Inferior parietal cortex (tissue), 1 donor: ENCODE measurements around the gene CASR.

Experiments
- DNase-seq: peaks from one replicate; pipeline ENCODE4 v3.0.0-alpha.2; 2016; ENCODE audit errors: extremely low spot score

The CASR gene

GRCh38 chr3:122305818-122306621 is 122.6 kb downstream of the CASR start:
- no peak for DNase-seq

- no peak for DNase-seq
Observed at GRCh38 chr3:122306622-122306953, 123.1 kb downstream of the CASR start.

- DNase-seq = no peak
Observed at GRCh38 chr3:122307094-122307687, 123.7 kb downstream of the CASR start.

DNA sequence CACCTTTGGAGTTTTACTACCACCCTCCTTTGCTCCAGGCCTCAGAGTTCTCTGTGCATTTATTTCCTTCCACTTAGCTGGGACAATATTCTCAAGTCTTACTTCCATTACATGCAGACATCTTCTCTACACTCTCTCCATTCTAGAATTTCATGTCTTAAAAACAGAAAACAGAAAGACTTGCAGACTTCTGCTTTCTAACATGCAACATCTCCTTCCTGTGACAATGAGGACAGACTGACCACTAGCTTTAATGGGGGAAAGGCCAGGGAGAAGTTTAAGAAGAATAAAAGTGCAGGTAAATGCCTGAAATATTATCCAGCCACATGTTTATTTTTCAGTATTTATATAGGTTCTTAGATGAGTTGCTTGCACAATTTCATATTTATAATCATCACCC is 124.5 kb downstream of the CASR start:
- DNase-seq = no peak

GRCh38 chr3:122310361-122310760 is 126.9 kb downstream of the CASR start:
- no peak for DNase-seq

DNA sequence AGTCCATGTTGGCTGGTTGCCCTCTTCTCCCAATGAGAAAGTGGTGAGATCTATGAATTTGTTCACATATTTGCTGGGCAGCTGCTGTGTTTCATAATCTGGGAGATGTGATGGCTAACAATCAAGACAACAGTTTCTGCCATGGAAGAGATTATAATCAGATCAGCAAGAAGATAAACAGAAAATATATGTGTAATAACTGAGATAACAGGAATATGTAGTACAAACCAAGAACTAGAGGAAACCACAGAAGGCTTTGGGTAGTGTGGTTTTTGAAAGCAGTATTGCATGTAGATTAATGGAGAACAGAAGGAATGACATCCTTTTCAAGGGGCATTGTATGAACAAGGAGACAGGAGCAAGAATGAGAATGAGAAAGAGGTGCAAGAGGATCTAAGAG is 129.4 kb downstream of the CASR start:
- no peak for DNase-seq

DNA sequence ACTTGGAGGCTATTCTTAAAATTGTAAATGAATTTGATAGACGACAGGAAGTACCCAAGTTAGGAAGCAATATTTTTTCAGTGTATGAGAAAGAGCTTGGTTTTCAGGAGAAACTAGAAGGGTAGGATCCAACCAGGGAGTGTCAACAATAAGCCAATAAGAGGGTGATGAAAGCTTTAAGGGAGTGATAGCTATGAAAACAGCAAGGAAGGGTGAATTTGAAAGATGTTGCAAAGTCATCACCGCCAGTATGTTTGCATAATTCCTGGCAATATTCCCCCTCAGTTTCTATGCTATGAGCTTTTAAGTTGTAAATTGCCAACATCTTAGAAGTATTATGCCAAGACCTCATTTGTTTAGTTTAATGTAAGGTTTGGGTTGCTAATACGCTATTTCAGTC is 129.8 kb downstream of the CASR start:
- no peak for DNase-seq

DNA sequence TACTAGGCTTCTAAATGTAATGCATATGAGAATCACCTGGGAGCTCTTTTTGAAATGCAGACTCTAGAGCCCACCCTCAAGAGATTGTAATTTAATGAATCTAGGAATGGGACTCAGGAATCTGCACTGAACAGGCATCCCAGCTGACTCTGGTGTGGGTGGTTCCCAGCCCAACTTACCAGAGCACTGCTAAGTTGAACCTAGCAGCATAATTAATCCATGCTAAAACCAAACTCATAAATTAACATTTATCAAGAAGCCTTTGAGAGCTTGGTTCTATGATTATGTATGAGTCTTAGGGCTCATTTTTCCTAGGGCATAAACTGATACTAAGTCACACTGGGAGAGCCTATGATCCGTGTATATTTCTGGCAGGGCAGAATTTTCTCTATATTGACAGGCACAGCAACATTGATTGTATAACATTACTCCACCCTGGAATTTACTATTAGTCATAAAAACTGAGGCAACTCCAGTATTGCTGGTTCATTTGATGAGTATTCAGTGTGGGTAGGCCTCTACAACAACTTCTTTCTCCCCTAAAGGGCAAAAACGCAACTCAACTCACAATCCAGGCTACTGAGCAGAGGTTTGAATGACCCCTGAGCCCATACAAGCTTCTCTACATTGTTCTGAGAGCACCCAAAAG is 130.9 kb downstream of the CASR start:
- DNase-seq = no peak

- DNase-seq = no peak
Observed at GRCh38 chr3:122315619-122316018, 132.2 kb downstream of the CASR start.

- DNase-seq = no peak
Observed at GRCh38 chr3:122316368-122316767, 132.9 kb downstream of the CASR start.

GRCh38 chr3:122318620-122319019 is 135.2 kb downstream of the CASR start:
- no peak for DNase-seq

GRCh38 chr3:122322095-122323075 is 138.9 kb downstream of the CASR start:
- no peak for DNase-seq

DNA sequence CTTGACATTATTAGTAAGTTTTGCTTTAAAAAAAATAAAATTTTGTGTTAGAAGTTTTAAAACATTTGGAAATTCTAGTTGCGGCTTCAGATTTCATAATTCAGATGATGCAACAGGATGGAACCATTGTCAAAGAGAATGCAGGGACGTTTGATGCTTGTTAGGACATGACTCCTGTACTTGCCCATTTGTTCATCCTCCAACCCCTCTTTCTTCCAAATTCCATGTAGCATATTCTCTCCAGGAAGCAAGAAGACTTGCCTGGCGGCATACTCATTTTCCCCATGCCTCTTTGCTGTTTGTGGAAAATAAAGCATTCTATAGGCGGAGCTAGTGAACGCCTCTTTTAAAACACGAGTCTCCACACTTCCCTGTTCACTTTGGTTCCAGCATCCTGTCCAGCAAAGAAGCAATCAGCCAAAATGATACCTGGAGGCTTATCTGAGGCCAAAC is 141.4 kb downstream of the CASR start, which contains the start of gene CSTA:
Gene CSTA (plus strand): TSS at position 378 of the 453 bp plus-strand sequence. CDS start 45 bp downstream, at position 423.
- DNase-seq = no peak

DNA sequence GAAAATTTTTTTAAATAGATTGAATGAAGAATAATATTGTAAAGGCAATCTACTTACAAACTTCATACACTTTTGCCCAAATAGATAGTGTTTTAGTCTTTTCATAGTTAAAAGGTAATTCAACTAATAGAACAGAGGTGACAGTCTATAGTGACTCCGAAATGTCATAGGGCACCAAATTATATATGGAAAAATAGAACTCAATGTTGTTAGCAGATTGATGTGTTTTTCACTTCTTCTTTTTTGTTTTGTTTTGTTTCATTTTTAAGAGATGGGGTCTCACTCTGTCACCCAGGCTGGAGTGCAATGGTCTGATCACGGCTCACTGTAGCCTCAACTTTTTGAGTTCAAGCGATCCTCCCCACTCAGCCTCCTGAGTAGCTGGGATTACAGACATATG is 142.3 kb downstream of the CASR start:
- no peak for DNase-seq

DNA sequence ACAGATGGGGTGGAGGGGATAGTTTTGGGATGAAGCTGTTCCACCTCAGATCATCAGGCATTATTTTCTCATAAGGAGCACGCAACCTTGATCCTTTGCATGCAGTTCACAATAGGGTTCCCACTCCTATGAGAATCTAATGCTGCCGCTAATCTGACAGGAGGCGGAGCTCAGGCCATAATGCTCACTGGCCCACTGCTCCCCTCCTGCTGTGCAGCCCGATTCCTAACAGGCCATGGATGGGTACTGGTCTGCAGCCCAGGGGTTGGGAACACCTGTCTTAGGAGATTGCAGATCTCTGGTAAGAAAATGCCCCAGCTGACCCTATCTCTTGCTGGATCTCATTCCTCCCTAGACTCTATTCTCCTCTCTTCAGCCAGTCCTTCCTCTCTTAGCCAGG is 148.4 kb downstream of the CASR start:
- no peak for DNase-seq

- DNase-seq = no peak
Observed at GRCh38 chr3:122332551-122332950, 149.1 kb downstream of the CASR start.
